Endodermal cell (in vitro differentiated cells): ENCODE data around the gene PPA2. TPM values are rescaled to one million over a fixed set of nuclear protein-coding genes. Genes with fewer than 3 reads are reported as not detected.

Experiments
- DNase-seq: peaks from one replicate; pipeline ENCODE4 v3.0.0-alpha.2; 2017
- H3K27ac ChIP-seq: 2 replicates; pipeline ENCODE4 v1.5.1; 2013; ENCODE audit warnings: mild to moderate bottlenecking, low read depth, low read length, moderate library complexity
- H3K27me3 ChIP-seq: 2 replicates; pipeline ENCODE4 v1.6.1; 2013; ENCODE audit warnings: mild to moderate bottlenecking, low read length, moderate library complexity; ENCODE audit not compliant: insufficient read depth, control insufficient read depth, poor library complexity, severe bottlenecking
- H3K36me3 ChIP-seq: 2 replicates; pipeline ENCODE4 v1.7.0; 2013; ENCODE audit warnings: mild to moderate bottlenecking, low read length, moderate library complexity; ENCODE audit not compliant: control insufficient read depth, insufficient read depth
- H3K4me1 ChIP-seq: one replicate; pipeline ENCODE4 v1.7.0; 2013; ENCODE audit warnings: low read length; ENCODE audit not compliant: control insufficient read depth, insufficient read depth
- H3K4me3 ChIP-seq: 2 replicates; pipeline ENCODE4 v1.5.1; 2013; ENCODE audit warnings: mild to moderate bottlenecking, low read length, moderate library complexity
- H3K9ac ChIP-seq: 2 replicates; pipeline ENCODE4 v1.6.1; 2013; ENCODE audit warnings: mild to moderate bottlenecking, low read length, moderate library complexity; ENCODE audit not compliant: poor library complexity, severe bottlenecking; ENCODE audit errors: extremely low read depth
- H3K9me3 ChIP-seq: 2 replicates; pipeline ENCODE4 v1.6.1; 2013; ENCODE audit warnings: mild to moderate bottlenecking, low read length, moderate library complexity; ENCODE audit not compliant: control insufficient read depth
- H3K27ac Mint-ChIP-seq: 2 replicates; pipeline ENCODE4 v1.8.0; 2020; ENCODE audit warnings: mixed read lengths
- H3K27me3 Mint-ChIP-seq: 2 replicates; pipeline ENCODE4 v1.8.0; 2021; ENCODE audit warnings: mild to moderate bottlenecking, mixed read lengths; ENCODE audit not compliant: insufficient read depth
- H3K36me3 Mint-ChIP-seq: 2 replicates; pipeline ENCODE4 v1.8.0; 2020; ENCODE audit warnings: low read depth, mixed read lengths
- H3K4me1 Mint-ChIP-seq: 2 replicates; pipeline ENCODE4 v1.8.0; 2020; ENCODE audit warnings: mixed read lengths
- H3K4me3 Mint-ChIP-seq: 2 replicates; pipeline ENCODE4 v1.8.0; 2020; ENCODE audit warnings: mild to moderate bottlenecking, moderate library complexity, mixed read lengths
- H3K9me3 Mint-ChIP-seq: 2 replicates; pipeline ENCODE4 v1.8.0; 2020; ENCODE audit warnings: mild to moderate bottlenecking, mixed read lengths
- WGBS, 2 experiments: methylation state at CpG; one replicate each; pipeline versions ENCODE4 v1.1.5 to v1.1.7; 2013; ENCODE audit warnings: missing lambda C conversion rate in 2 of 2, mixed read lengths in 1 of 2; ENCODE audit not compliant: insufficient coverage in 1 of 2, insufficient read length in 1 of 2; 5-methylcytosine and 5-hydroxymethylcytosine counted together
- total RNA-seq, 2 donors: library from RNA; stranded (reverse); fragmentation: NEBNext Ultra II Directional in 1 of 2; extraction: Animal tissue kit (Norgen Biotek cat#: 25700) in 1 of 2; gene quantifications; 2 replicates in 1 of 2; 3 replicates in 1 of 2; pipeline ENCODE4 v1.2.1, GENCODE V29; 2021
- TF ChIP-seq, protein P1 (sequence below): fragments of 200-600 bp; sonication (generic); conservative IDR thresholded peaks from 2 replicates; pipeline ENCODE4 v1.5.0; 2021; ENCODE audit warnings: antibody characterized with exemption, mild to moderate bottlenecking

PPA2 gene
- total RNA-seq, 2 donors from 2014 or later, result 90.7 to 133 TPM

GRCh38 chr4:105389167-105389566, 84.7 kb downstream of the PPA2 start:
- Histone ChIP-seq H3K9ac (no peak overlapping the region), H3K27ac (no peak overlapping the region), H3K9me3 (no peaks in the 10 kb centered on the region), H3K4me1 (no peaks in the 10 kb centered on the region), H3K27me3 (no peaks in the 10 kb centered on the region), H3K4me3 (no peak overlapping the region), H3K36me3 (peaks cover 33% of the 10 kb centered on the region)
- Mint-ChIP-seq H3K27ac (no peak overlapping the region), H3K9me3 (no peaks in the 10 kb centered on the region), H3K36me3 (peaks cover 32% of the 10 kb centered on the region), H3K4me3 (no peak overlapping the region), H3K4me1 (peaks cover 7% of the 10 kb centered on the region), H3K27me3 (no peaks in the 10 kb centered on the region)
- no peak for DNase-seq
- TF ChIP-seq, protein P1, sequence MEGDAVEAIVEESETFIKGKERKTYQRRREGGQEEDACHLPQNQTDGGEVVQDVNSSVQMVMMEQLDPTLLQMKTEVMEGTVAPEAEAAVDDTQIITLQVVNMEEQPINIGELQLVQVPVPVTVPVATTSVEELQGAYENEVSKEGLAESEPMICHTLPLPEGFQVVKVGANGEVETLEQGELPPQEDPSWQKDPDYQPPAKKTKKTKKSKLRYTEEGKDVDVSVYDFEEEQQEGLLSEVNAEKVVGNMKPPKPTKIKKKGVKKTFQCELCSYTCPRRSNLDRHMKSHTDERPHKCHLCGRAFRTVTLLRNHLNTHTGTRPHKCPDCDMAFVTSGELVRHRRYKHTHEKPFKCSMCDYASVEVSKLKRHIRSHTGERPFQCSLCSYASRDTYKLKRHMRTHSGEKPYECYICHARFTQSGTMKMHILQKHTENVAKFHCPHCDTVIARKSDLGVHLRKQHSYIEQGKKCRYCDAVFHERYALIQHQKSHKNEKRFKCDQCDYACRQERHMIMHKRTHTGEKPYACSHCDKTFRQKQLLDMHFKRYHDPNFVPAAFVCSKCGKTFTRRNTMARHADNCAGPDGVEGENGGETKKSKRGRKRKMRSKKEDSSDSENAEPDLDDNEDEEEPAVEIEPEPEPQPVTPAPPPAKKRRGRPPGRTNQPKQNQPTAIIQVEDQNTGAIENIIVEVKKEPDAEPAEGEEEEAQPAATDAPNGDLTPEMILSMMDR, result no peak
- WGBS, 2 experiments, result 100% methylated on average over 2 of the region's 3 CpGs; no CpG with 5 or more reads in 1 of the 2 experiments

- H3K9me3 Mint-ChIP-seq, result no peaks in the 10 kb centered on the region
- no peak overlapping the region for H3K27ac Mint-ChIP-seq
- H3K4me3 Mint-ChIP-seq, result no peak overlapping the region
- DNase-seq, result no peak
- Histone ChIP-seq H3K36me3 (peaks cover 36% of the 10 kb centered on the region), H3K27ac (no peak overlapping the region), H3K27me3 (no peaks in the 10 kb centered on the region), H3K4me3 (no peak overlapping the region), H3K4me1 (no peaks in the 10 kb centered on the region), H3K9ac (no peak overlapping the region), H3K9me3 (no peaks in the 10 kb centered on the region)
- peaks cover 43% of the 10 kb centered on the region for H3K36me3 Mint-ChIP-seq
- TF ChIP-seq, protein P1, result no peak
- WGBS, 2 experiments, result 94% methylated on average over 5 of the region's 5 CpGs; no CpG with 5 or more reads in 1 of the 2 experiments
- peaks cover 7% of the 10 kb centered on the region for H3K4me1 Mint-ChIP-seq
- no peaks in the 10 kb centered on the region for H3K27me3 Mint-ChIP-seq
Observed at GRCh38 chr4:105387466-105387865, 86.4 kb downstream of the PPA2 start.

GRCh38 chr4:105386012-105386411, 87.8 kb downstream of the PPA2 start:
- peaks cover 7% of the 10 kb centered on the region for H3K4me1 Mint-ChIP-seq
- no peak overlapping the region for H3K27ac Mint-ChIP-seq
- H3K27ac ChIP-seq, result no peak overlapping the region
- no peaks in the 10 kb centered on the region for H3K9me3 Mint-ChIP-seq
- no peaks in the 10 kb centered on the region for H3K27me3 Mint-ChIP-seq
- no peaks in the 10 kb centered on the region for H3K27me3 ChIP-seq
- peaks cover 42% of the 10 kb centered on the region for H3K36me3 Mint-ChIP-seq
- 81 to 98% methylated on average over 2 to 4 of the region's 4 CpGs for WGBS, 2 experiments
- H3K4me1 ChIP-seq, result no peaks in the 10 kb centered on the region
- peaks cover 31% of the 10 kb centered on the region for H3K36me3 ChIP-seq
- TF ChIP-seq, protein P1, result no peak
- DNase-seq, result no peak
- no peak overlapping the region for H3K4me3 ChIP-seq
- H3K4me3 Mint-ChIP-seq, result no peak overlapping the region
- H3K9ac ChIP-seq, result no peak overlapping the region
- H3K9me3 ChIP-seq, result no peaks in the 10 kb centered on the region
